HepG2 (cell line): ENCODE results near the gene CMKLR1. TPM values are rescaled to one million over a fixed set of nuclear protein-coding genes. Genes with fewer than 3 reads are reported as not detected.

Source experiments
- ATAC-seq: fragments of 200-7000 bp; cut with Tn5 transposase; 3 replicates; pipeline ENCODE4 v1.9.1; 2020; ENCODE audit warnings: mild to moderate bottlenecking, moderate library complexity
- BruUV-seq: library from RNA; stranded (reverse); fragments of 400-500 nt; replicated peaks from 2 replicates; lab custom pipeline; 2021; lab: Mats Ljungman, UMichigan
- CTCF ChIA-PET: fragments of 300-600 bp; formaldehyde crosslinking; extraction: SDS; loops from one replicate; lab custom pipeline; 2021; ENCODE audit warnings: low total read pairs, inconsistent platforms, low intra/inter-chr PET ratio; lab: Yijun Ruan, JAX
- POLR2A ChIA-PET: fragments of 350-600 bp; sonication (Branson Sonifier 250); formaldehyde crosslinking; loops from one replicate; lab custom pipeline; 2020; ENCODE audit warnings: antibody characterized with exemption, inconsistent platforms; lab: Yijun Ruan, JAX
- DNase-seq: peaks from one replicate; pipeline ENCODE4 v3.0.0-alpha.2; 2015; ENCODE audit warnings: low spot score
- FAIRE-seq: peaks from 3 replicates; lab custom pipeline; 2011; peaks lifted over from hg19 to GRCh38; lab: Jason Lieb, UNC
- H2AFZ ChIP-seq: one replicate; pipeline ENCODE4 v1.6.1; 2011; ENCODE audit warnings: low read length, inconsistent platforms
- H3K27ac ChIP-seq: fragments of 300-600 bp; 3 replicates; pipeline ENCODE4 v1.8.0; 2011; ENCODE audit warnings: mixed run types, mild to moderate bottlenecking, mixed read lengths, low read length, inconsistent platforms; ENCODE audit not compliant: insufficient read depth; ENCODE audit errors: extremely low read length
- H3K27me3 ChIP-seq, 2 experiments: fragments of 200-600 bp in 1 of 2; 2 replicates in 1 of 2; 3 replicates in 1 of 2; pipeline versions ENCODE4 v1.6.0 to v1.8.0; 2011; ENCODE audit warnings: low read length in 2 of 2, mild to moderate bottlenecking in 2 of 2, moderate library complexity in 2 of 2, inconsistent platforms in 1 of 2; ENCODE audit not compliant: insufficient read depth in 2 of 2, control insufficient read depth in 1 of 2
- H3K36me3 ChIP-seq, 2 experiments: fragments of 200-600 bp in 1 of 2; replicated peaks in 1 of 2; 2 replicates in 1 of 2; 3 replicates in 1 of 2; pipeline versions ENCODE4 v1.5.1 to v1.8.0; 2011; ENCODE audit warnings: low read length in 2 of 2, inconsistent platforms in 1 of 2; ENCODE audit not compliant: insufficient read depth in 2 of 2, control insufficient read depth in 1 of 2
- H3K4me1 ChIP-seq: 2 replicates; pipeline ENCODE4 v1.5.1; 2012; ENCODE audit warnings: low read length, inconsistent platforms; ENCODE audit not compliant: insufficient read depth
- H3K4me2 ChIP-seq: 2 replicates; pipeline ENCODE4 v1.6.0; 2011; ENCODE audit warnings: low read depth, low read length, inconsistent platforms
- H3K4me3 ChIP-seq, 3 experiments: fragments of 200-600 bp in 1 of 3; sonication (generic), shearing (Covaris generic) in 1 of 3; replicated peaks in 1 of 3; 2 replicates each; pipeline ENCODE4 v1.5.1; 2011 to 2016; ENCODE audit warnings: low read length in 3 of 3, inconsistent platforms in 2 of 3, low read depth in 2 of 3, mild to moderate bottlenecking in 2 of 3, control low read depth in 1 of 3, mixed read lengths in 1 of 3; ENCODE audit not compliant: insufficient read depth in 1 of 3
- H3K79me2 ChIP-seq: one replicate; pipeline ENCODE4 v1.6.1; 2011; ENCODE audit warnings: low read length, inconsistent platforms; ENCODE audit not compliant: insufficient read depth
- H3K9ac ChIP-seq: 2 replicates; pipeline ENCODE4 v1.6.0; 2011; ENCODE audit warnings: mild to moderate bottlenecking, low read depth, low read length, inconsistent platforms; ENCODE audit not compliant: insufficient read depth
- H3K9me3 ChIP-seq: 2 replicates; pipeline ENCODE4 v1.5.1; 2012; ENCODE audit warnings: mild to moderate bottlenecking, low read length
- H4K20me1 ChIP-seq: 2 replicates; pipeline ENCODE4 v1.6.0; 2011; ENCODE audit warnings: inconsistent platforms, mild to moderate bottlenecking, low read length, moderate library complexity; ENCODE audit not compliant: insufficient read depth
- ETS1 ChIP-seq: sonication (generic); formaldehyde crosslinking; IDR thresholded peaks from 2 replicates; pipeline ENCODE4 v1.4.0; 2020; ENCODE audit warnings: missing genetic modification reagents
- ETV6 ChIP-seq: sonication (generic); formaldehyde crosslinking; conservative IDR thresholded peaks from 2 replicates; pipeline ENCODE4 v1.4.0; 2020; ENCODE audit warnings: missing genetic modification reagents
- GZF1 ChIP-seq: sonication (generic); formaldehyde crosslinking; IDR thresholded peaks from 2 replicates; pipeline ENCODE4 v1.5.1; 2020; ENCODE audit warnings: mild to moderate bottlenecking, missing genetic modification reagents
- JUND ChIP-seq: sonication (generic); formaldehyde crosslinking; IDR thresholded peaks from 2 replicates; pipeline ENCODE4 v1.8.0; 2022; ENCODE audit warnings: mild to moderate bottlenecking, missing genetic modification reagents
- SSRP1 ChIP-seq: IDR thresholded peaks from 2 replicates; pipeline ENCODE4 v1.6.1; 2016; ENCODE audit warnings: control low read depth
- TIGD3 ChIP-seq: sonication (generic); formaldehyde crosslinking; IDR thresholded peaks from 2 replicates; pipeline ENCODE4 v1.5.1; 2020; ENCODE audit warnings: mild to moderate bottlenecking, missing genetic modification reagents, borderline replicate concordance
- ZFP37 ChIP-seq: sonication (generic); formaldehyde crosslinking; IDR thresholded peaks from 2 replicates; pipeline ENCODE4 v1.4.0; 2020; ENCODE audit warnings: missing genetic modification reagents, borderline replicate concordance
- ZNF292 ChIP-seq: sonication (generic); formaldehyde crosslinking; IDR thresholded peaks from 2 replicates; pipeline ENCODE4 v1.8.1; 2022; ENCODE audit warnings: mild to moderate bottlenecking, low read depth, missing genetic modification reagents, borderline replicate concordance
- WGBS: methylation state at CpG from one replicate; pipeline ENCODE4 v1.1.6; 2017; ENCODE audit warnings: low lambda C conversion rate; 5-methylcytosine and 5-hydroxymethylcytosine counted together
- in situ Hi-C: cut with HindIII; loops from 2 replicates; pipeline ENCODE4 v1.10.0; 2017; ENCODE audit warnings: low pct_unique_long_range_greater_than_20kb; ENCODE audit not compliant: extremely low pct_ligation_motif_present
- intact Hi-C: fragments of 100-400 bp; cut with micrococcal nuclease; formaldehyde crosslinking; loops from one replicate; pipeline ENCODE4 v1.10.0; 2022; ENCODE audit not compliant: unreplicated experiment
- polyA plus RNA-seq, 8 experiments: library from polyadenylated mRNA; depleted of rRNA in 3 of 8; stranded (reverse) in 7 of 8; unstranded in 1 of 8; fragments of >200 nt; fragmentation: Illumina TruSeq in 4 of 8; extraction: Trizol in 4 of 8; gene quantifications; 2 replicates each; pipeline versions ENCODE4 v1.2.1 to v1.2.3, GENCODE V29; 2011 to 2016; ENCODE audit warnings: low read depth in 4 of 8, missing spikeins in 1 of 8, mixed read lengths in 1 of 8; ENCODE audit not compliant: insufficient read depth in 1 of 8
- total RNA-seq, 5 experiments: library from RNA; depleted of rRNA; stranded (reverse); fragments of >200 nt; fragmentation: Illumina TruSeq; extraction: Trizol; gene quantifications; 2 replicates each; pipeline ENCODE4 v1.2.3, GENCODE V29; 2016; ENCODE audit warnings: low read depth in 1 of 5

Gene CMKLR1
- total and polyA plus RNA-seq, 2 of the 13 experiments (the other 11 are each of a cell fraction or from before 2014, with no cell fraction given) = not detected

- TF ChIP-seq SSRP1 (CRISPR knock-in tag) (no peak), ETV6 (CRISPR knock-in tag) (no peak), ZFP37 (CRISPR knock-in tag) (no peak)
Measured at GRCh38 chr12:108257004-108257403, 82.1 kb downstream of the CMKLR1 start (continued).

- no peak overlapping the region for H3K9ac ChIP-seq
- no peaks in the 10 kb centered on the region for H3K4me1 ChIP-seq
- H4K20me1 ChIP-seq = no peaks in the 10 kb centered on the region
- no peaks in the 10 kb centered on the region for H3K79me2 ChIP-seq
- no peak overlapping the region for H2AFZ ChIP-seq
- WGBS = 2% methylated on average over 3 of the region's 3 CpGs
- no peak for FAIRE-seq
- no peak for DNase-seq
- CTCF ChIA-PET = no interaction called here
- POLR2A ChIA-PET = no interaction called here
- H3K4me3 ChIP-seq = no peak overlapping the region
- no peak for ATAC-seq
- peaks cover 1 to 18% of the 10 kb centered on the region in 2 experiments; a peak in 4 of 5 replicates for H3K27me3 ChIP-seq
- no peak overlapping the region for H3K4me2 ChIP-seq
- intact Hi-C loops (no loop called here), in situ Hi-C loops (no loop called here)
- H3K36me3 ChIP-seq = no peaks in the 10 kb centered on the region
- H3K9me3 ChIP-seq = no peaks in the 10 kb centered on the region
- H3K27ac ChIP-seq = no peak overlapping the region
- TF ChIP-seq TIGD3 (no peak), ETS1 (no peak), JUND (no peak), GZF1 (CRISPR knock-in tag) (peak; percentile 93), ZNF292 (CRISPR knock-in tag) (no peak)
- BruUV-seq = no TSS peak
Measured at GRCh38 chr12:108255252-108255602, 83.9 kb downstream of the CMKLR1 start.
